Lung (tissue), 12 donors: ENCODE data around the gene DCAF8L2. TPM values are rescaled to one million over a fixed set of nuclear protein-coding genes. Genes with fewer than 3 reads are reported as not detected.

Source experiments
- ATAC-seq: fragments of 200-7000 bp; cut with Tn5 transposase; one replicate; pipeline ENCODE4 v1.9.1; 2020; ENCODE audit warnings: moderate number of reproducible peaks; ENCODE audit not compliant: insufficient read depth, low FRiP score
- DNase-seq, 3 donors: peaks; one replicate each; pipeline ENCODE4 v3.0.0-alpha.2; 2013 to 2017
- H3K27ac ChIP-seq, 2 donors: one replicate each; pipeline ENCODE4 v1.5.1; 2013; ENCODE audit warnings: mild to moderate bottlenecking in 2 of 2, moderate library complexity in 2 of 2, control low read depth in 1 of 2, inconsistent platforms in 1 of 2, low read depth in 1 of 2, low read length in 1 of 2
- H3K27me3 ChIP-seq, 3 donors: one replicate each; pipeline ENCODE4 v1.5.1; 2013; ENCODE audit warnings: low read length in 2 of 3; ENCODE audit not compliant: control insufficient read depth in 3 of 3, insufficient read depth in 3 of 3
- H3K36me3 ChIP-seq, 4 donors: one replicate each; pipeline ENCODE4 v1.5.1; 2013; ENCODE audit warnings: low read length in 4 of 4, mild to moderate bottlenecking in 1 of 4, moderate library complexity in 1 of 4; ENCODE audit not compliant: control insufficient read depth in 4 of 4, insufficient read depth in 4 of 4
- H3K4me1 ChIP-seq, 5 donors: one replicate each; pipeline ENCODE4 v1.5.1; 2013; ENCODE audit warnings: low read length in 5 of 5, mild to moderate bottlenecking in 2 of 5, moderate library complexity in 1 of 5; ENCODE audit not compliant: control insufficient read depth in 5 of 5, insufficient read depth in 5 of 5
- H3K4me3 ChIP-seq: one replicate; pipeline ENCODE4 v1.5.1; 2013; ENCODE audit warnings: mild to moderate bottlenecking, control low read depth, moderate library complexity
- H3K9ac ChIP-seq, 2 donors: one replicate each; pipeline ENCODE4 v1.5.1; 2013; ENCODE audit warnings: low read length in 2 of 2, control low read depth in 1 of 2; ENCODE audit not compliant: insufficient read depth in 1 of 2
- H3K9me3 ChIP-seq, 4 donors: one replicate each; pipeline ENCODE4 v1.5.1; 2013; ENCODE audit warnings: low read length in 3 of 4, mild to moderate bottlenecking in 1 of 4, moderate library complexity in 1 of 4; ENCODE audit not compliant: control insufficient read depth in 4 of 4, insufficient read depth in 3 of 4
- WGBS, 2 donors: extraction: QIAGEN DNeasy Blood & Tissue Kit; methylation state at CpG; one replicate each; pipeline ENCODE4 v1.1.7; 2013; 5-methylcytosine and 5-hydroxymethylcytosine counted together
- polyA plus RNA-seq, 2 donors: library from polyadenylated mRNA; stranded (reverse); fragments of 200-250 nt; gene quantifications; one replicate each; pipeline ENCODE4 v1.2.1, GENCODE V29; 2013
- total RNA-seq, 2 donors: library from RNA; depleted of rRNA in 1 of 2; stranded (reverse); fragments of >200 nt in 1 of 2; gene quantifications; one replicate each; pipeline ENCODE4 v1.2.1, GENCODE V29; 2014 to 2021
- TF ChIP-seq, protein P1 (sequence below): IDR thresholded peaks from 2 replicates; pipeline ENCODE4 v1.5.1; 2012; ENCODE audit warnings: mild to moderate bottlenecking; ENCODE audit errors: control extremely low read depth, extremely low read depth
- donor health status: control.
- donor health status: control.
- donor health status: Bipolar disorder and iron deficiency.
- donor health status: healthy.
- donor health status: DM: yes; HTN: yes; CAD: no.

DCAF8L2 gene
- total and polyA plus RNA-seq, 4 donors = not detected

DNA sequence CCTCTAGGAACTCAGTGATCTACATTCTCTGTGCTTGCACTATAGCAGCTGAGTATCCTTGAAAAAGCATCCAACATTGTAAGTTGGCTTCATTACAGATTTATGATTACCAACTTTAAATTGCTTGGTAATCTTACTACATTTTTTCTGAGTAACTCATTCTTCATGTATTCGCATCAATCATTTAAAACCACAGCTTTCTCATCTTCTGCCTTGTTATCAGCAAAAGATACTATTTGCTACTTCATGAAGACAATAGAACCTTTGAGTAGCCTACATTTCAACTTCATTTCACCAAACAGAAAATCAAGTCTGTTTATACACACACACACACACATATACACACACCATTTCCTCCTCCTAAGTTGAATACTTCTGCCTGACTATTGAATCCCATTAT, 6.2 kb upstream of the DCAF8L2 start:
- no peak overlapping the region for H3K9ac ChIP-seq
- TF ChIP-seq, protein P1, sequence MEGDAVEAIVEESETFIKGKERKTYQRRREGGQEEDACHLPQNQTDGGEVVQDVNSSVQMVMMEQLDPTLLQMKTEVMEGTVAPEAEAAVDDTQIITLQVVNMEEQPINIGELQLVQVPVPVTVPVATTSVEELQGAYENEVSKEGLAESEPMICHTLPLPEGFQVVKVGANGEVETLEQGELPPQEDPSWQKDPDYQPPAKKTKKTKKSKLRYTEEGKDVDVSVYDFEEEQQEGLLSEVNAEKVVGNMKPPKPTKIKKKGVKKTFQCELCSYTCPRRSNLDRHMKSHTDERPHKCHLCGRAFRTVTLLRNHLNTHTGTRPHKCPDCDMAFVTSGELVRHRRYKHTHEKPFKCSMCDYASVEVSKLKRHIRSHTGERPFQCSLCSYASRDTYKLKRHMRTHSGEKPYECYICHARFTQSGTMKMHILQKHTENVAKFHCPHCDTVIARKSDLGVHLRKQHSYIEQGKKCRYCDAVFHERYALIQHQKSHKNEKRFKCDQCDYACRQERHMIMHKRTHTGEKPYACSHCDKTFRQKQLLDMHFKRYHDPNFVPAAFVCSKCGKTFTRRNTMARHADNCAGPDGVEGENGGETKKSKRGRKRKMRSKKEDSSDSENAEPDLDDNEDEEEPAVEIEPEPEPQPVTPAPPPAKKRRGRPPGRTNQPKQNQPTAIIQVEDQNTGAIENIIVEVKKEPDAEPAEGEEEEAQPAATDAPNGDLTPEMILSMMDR = no peak
- DNase-seq = peak in 1 of 3 donors; percentile 6
- WGBS, 2 donors = 50 to 73% methylated on average over 1 of the region's 1 CpG
- no peaks in the 10 kb centered on the region for H3K36me3 ChIP-seq
- peaks cover 0 to 1% (median 0%) of the 10 kb centered on the region in 3 donors for H3K27me3 ChIP-seq
- no peak overlapping the region for H3K27ac ChIP-seq
- no peak overlapping the region for H3K4me3 ChIP-seq
- ATAC-seq = no peak
- H3K4me1 ChIP-seq = no peaks in the 10 kb centered on the region
- no peaks in the 10 kb centered on the region for H3K9me3 ChIP-seq

- Histone ChIP-seq H3K9ac (no peak overlapping the region), H3K36me3 (no peaks in the 10 kb centered on the region), H3K4me3 (no peak overlapping the region), H3K9me3 (peaks cover 0 to 4% (median 1%) of the 10 kb centered on the region in 4 donors), H3K4me1 (no peaks in the 10 kb centered on the region), H3K27me3 (peaks cover 0 to 2% (median 0%) of the 10 kb centered on the region in 3 donors), H3K27ac (no peak overlapping the region)
- ATAC-seq = no peak
- no peak for DNase-seq
- TF ChIP-seq, protein P1 = no peak
- 70 to 85% methylated on average over 13 to 15 of the region's 15 CpGs for WGBS, 2 donors
These were observed 1.8 kb downstream of the DCAF8L2 start for GRCh38 chrX:27591938-27592337.

GRCh38 chrX:27597508-27597907, 7.4 kb downstream of the DCAF8L2 start:
- H3K9me3 ChIP-seq = peaks cover 0 to 4% (median 1%) of the 10 kb centered on the region in 4 donors
- no peak for DNase-seq
- no peaks in the 10 kb centered on the region for H3K4me1 ChIP-seq
- H3K36me3 ChIP-seq = no peaks in the 10 kb centered on the region
- H3K9ac ChIP-seq = no peak overlapping the region
- H3K4me3 ChIP-seq = no peak overlapping the region
- peaks cover 0 to 2% (median 0%) of the 10 kb centered on the region in 3 donors for H3K27me3 ChIP-seq
- WGBS, 2 donors = 78 to 97% methylated on average over 2 of the region's 2 CpGs
- TF ChIP-seq, protein P1 = no peak
- no peak for ATAC-seq
- H3K27ac ChIP-seq = no peak overlapping the region

GRCh38 chrX:27598312-27598711, 8.2 kb downstream of the DCAF8L2 start:
- H3K9ac ChIP-seq = no peak overlapping the region
- H3K27ac ChIP-seq = no peak overlapping the region
- peaks cover 0 to 2% (median under 1%) of the 10 kb centered on the region in 4 donors for H3K9me3 ChIP-seq
- ATAC-seq = no peak
- no peak for DNase-seq
- peaks cover 0 to 2% (median 0%) of the 10 kb centered on the region in 3 donors for H3K27me3 ChIP-seq
- WGBS, 2 donors = 47 to 52% methylated on average over 9 of the region's 9 CpGs
- H3K4me3 ChIP-seq = no peak overlapping the region
- H3K4me1 ChIP-seq = no peaks in the 10 kb centered on the region
- no peaks in the 10 kb centered on the region for H3K36me3 ChIP-seq
- TF ChIP-seq, protein P1 = no peak
